Kasumi-1 (cell line): ENCODE results near the gene TGFB2.

ENCODE experiments used
- DNase-seq, 2 experiments: peaks; one replicate each; lab custom pipeline; 2025; lab: John Stamatoyannopoulos, UW

The TGFB2 gene

GRCh38 chr1:218384581-218384993 lies 39.5 kb downstream of the TGFB2 start:
- no peak for DNase-seq

- DNase-seq: no peak
These were observed 43.5 kb downstream of the TGFB2 start for GRCh38 chr1:218388591-218388990.

GRCh38 chr1:218390618-218391017 lies 45.5 kb downstream of the TGFB2 start:
- DNase-seq: no peak

GRCh38 chr1:218392780-218393179 lies 47.6 kb downstream of the TGFB2 start:
- DNase-seq: no peak

- DNase-seq: no peak
These were observed 49.3 kb downstream of the TGFB2 start for GRCh38 chr1:218394416-218394815.

- no peak for DNase-seq
These were observed 49.9 kb downstream of the TGFB2 start for GRCh38 chr1:218394989-218395388.

- DNase-seq: no peak
These were observed 50.8 kb downstream of the TGFB2 start for GRCh38 chr1:218395916-218396315.

- no peak for DNase-seq
These were observed 52.7 kb downstream of the TGFB2 start for GRCh38 chr1:218397752-218398339.

GRCh38 chr1:218400624-218401023 lies 55.5 kb downstream of the TGFB2 start:
- no peak for DNase-seq

GRCh38 chr1:218401441-218401997 lies 56.4 kb downstream of the TGFB2 start:
- DNase-seq: no peak

GRCh38 chr1:218401998-218402785 lies 57.1 kb downstream of the TGFB2 start:
- no peak for DNase-seq

- no peak for DNase-seq
These were observed 57.6 kb downstream of the TGFB2 start for GRCh38 chr1:218402786-218403120.

GRCh38 chr1:218403300-218403699 lies 58.2 kb downstream of the TGFB2 start:
- DNase-seq: no peak

GRCh38 chr1:218407630-218408029 lies 62.5 kb downstream of the TGFB2 start:
- DNase-seq: no peak

GRCh38 chr1:218408135-218408534 lies 63.0 kb downstream of the TGFB2 start:
- DNase-seq: no peak

- DNase-seq: no peak
These were observed 63.8 kb downstream of the TGFB2 start for GRCh38 chr1:218408942-218409341.

- no peak for DNase-seq
These were observed 64.9 kb downstream of the TGFB2 start for GRCh38 chr1:218409946-218410510.

- DNase-seq: no peak
These were observed 66.0 kb downstream of the TGFB2 start for GRCh38 chr1:218411101-218411500.

GRCh38 chr1:218412171-218412570 lies 67.0 kb downstream of the TGFB2 start:
- no peak for DNase-seq

- DNase-seq: no peak
These were observed 68.0 kb downstream of the TGFB2 start for GRCh38 chr1:218413179-218413578.

- no peak for DNase-seq
These were observed 69.1 kb downstream of the TGFB2 start for GRCh38 chr1:218414060-218414728.

GRCh38 chr1:218415726-218416125 lies 70.6 kb downstream of the TGFB2 start:
- no peak for DNase-seq

GRCh38 chr1:218421531-218421930 lies 76.4 kb downstream of the TGFB2 start:
- no peak for DNase-seq
